SK-N-SH treated with all-trans-retinoic acid at 6 μM for 48 hours (cell line): Measurements from ENCODE around the gene GGTA1.

Source experiments
- ATAC-seq: fragments of 200-7000 bp; cut with Tn5 transposase; 3 replicates; pipeline ENCODE4 v1.9.1; 2020; ENCODE audit warnings: mild to moderate bottlenecking, moderate library complexity
- ARNTL ChIP-seq: fragments of 450-650 bp; formaldehyde crosslinking; IDR thresholded peaks from 2 replicates; pipeline ENCODE4 v1.5.0; 2020; ENCODE audit warnings: low read depth, mild to moderate bottlenecking, moderate library complexity, borderline replicate concordance
- BACH2 ChIP-seq: fragments of 250-450 bp; sonication (Bioruptor Pico); IDR thresholded peaks from 2 replicates; pipeline ENCODE4 v1.9.0; 2021; ENCODE audit warnings: mild to moderate bottlenecking, borderline replicate concordance
- CREB5 ChIP-seq: fragments of 250-450 bp; sonication (Bioruptor Pico); IDR thresholded peaks from 2 replicates; pipeline ENCODE4 v1.5.1; 2020; ENCODE audit warnings: low read depth, mild to moderate bottlenecking, moderate library complexity
- CSDC2 ChIP-seq: fragments of 250-450 bp; sonication (Bioruptor Pico); IDR thresholded peaks from 2 replicates; pipeline ENCODE4 v1.5.0; 2020; ENCODE audit warnings: mild to moderate bottlenecking, moderate library complexity
- CSRNP3 ChIP-seq: fragments of 250-450 bp; sonication (Bioruptor Pico); IDR thresholded peaks from 2 replicates; pipeline ENCODE4 v1.5.1; 2021; ENCODE audit warnings: mild to moderate bottlenecking, moderate library complexity
- ESRRG ChIP-seq: fragments of 250-450 bp; sonication (Bioruptor Pico); IDR thresholded peaks from 2 replicates; pipeline ENCODE4 v1.6.1; 2021; ENCODE audit warnings: mild to moderate bottlenecking
- GLIS3 ChIP-seq: fragments of 250-450 bp; sonication (Bioruptor Pico); IDR thresholded peaks from 2 replicates; pipeline ENCODE4 v1.5.0; 2020; ENCODE audit warnings: mild to moderate bottlenecking, moderate library complexity
- ISL1 ChIP-seq: fragments of 250-450 bp; sonication (Bioruptor Pico); IDR thresholded peaks from 2 replicates; pipeline ENCODE4 v2.1.2; 2022; ENCODE audit warnings: mild to moderate bottlenecking, moderate library complexity
- OSR1 ChIP-seq: fragments of 250-450 bp; sonication (Bioruptor Pico); IDR thresholded peaks from 2 replicates; pipeline ENCODE4 v1.8.0; 2022; ENCODE audit warnings: moderate library complexity, mild to moderate bottlenecking, inconsistent platforms
- PATZ1 ChIP-seq: fragments of 250-450 bp; sonication (Bioruptor Pico); IDR thresholded peaks from 2 replicates; pipeline ENCODE4 v1.8.0; 2020; ENCODE audit warnings: mild to moderate bottlenecking, moderate library complexity, borderline replicate concordance
- POU6F1 ChIP-seq: fragments of 250-450 bp; sonication (Bioruptor Pico); IDR thresholded peaks from 2 replicates; pipeline ENCODE4 v1.8.0; 2021; ENCODE audit warnings: low read depth, mild to moderate bottlenecking, moderate library complexity, borderline replicate concordance
- PPARA ChIP-seq: fragments of 250-450 bp; sonication (Bioruptor Pico); IDR thresholded peaks from 2 replicates; pipeline ENCODE4 v1.5.0; 2020; ENCODE audit warnings: mild to moderate bottlenecking, borderline replicate concordance
- RARB ChIP-seq: fragments of 250-450 bp; sonication (Bioruptor Pico); IDR thresholded peaks from 2 replicates; pipeline ENCODE4 v1.8.0; 2021; ENCODE audit warnings: mild to moderate bottlenecking, moderate library complexity
- SNAI2 ChIP-seq: fragments of 250-450 bp; sonication (Bioruptor Pico); IDR thresholded peaks from 2 replicates; pipeline ENCODE4 v1.5.0; 2020; ENCODE audit warnings: mild to moderate bottlenecking, moderate library complexity
- TCF4 ChIP-seq: fragments of 250-450 bp; sonication (Bioruptor Pico); IDR thresholded peaks from 2 replicates; pipeline ENCODE4 v1.8.0; 2021; ENCODE audit warnings: mild to moderate bottlenecking, moderate library complexity, borderline replicate concordance
- TSHZ2 ChIP-seq: fragments of 250-450 bp; sonication (Bioruptor Pico); IDR thresholded peaks from 2 replicates; pipeline ENCODE4 v1.5.0; 2020; ENCODE audit warnings: mild to moderate bottlenecking, moderate library complexity
- ZC3H10 ChIP-seq: fragments of 250-450 bp; sonication (Bioruptor Pico); IDR thresholded peaks from 2 replicates; pipeline ENCODE4 v1.5.1; 2021; ENCODE audit warnings: mild to moderate bottlenecking, moderate library complexity
- ZFP3 ChIP-seq: fragments of 250-450 bp; sonication (Bioruptor Pico); IDR thresholded peaks from 2 replicates; pipeline ENCODE4 v1.5.0; 2020; ENCODE audit warnings: mild to moderate bottlenecking, moderate library complexity
- ZFP30 ChIP-seq: fragments of 450-650 bp; formaldehyde crosslinking; IDR thresholded peaks from 2 replicates; pipeline ENCODE4 v1.5.0; 2022; ENCODE audit warnings: mild to moderate bottlenecking, moderate library complexity
- ZNF70 ChIP-seq: fragments of 450-650 bp; formaldehyde crosslinking; IDR thresholded peaks from 2 replicates; pipeline ENCODE4 v1.5.0; 2020; ENCODE audit warnings: mild to moderate bottlenecking, moderate library complexity
- ZNF8 ChIP-seq: fragments of 450-650 bp; formaldehyde crosslinking; IDR thresholded peaks from 2 replicates; pipeline ENCODE4 v1.5.0; 2020; ENCODE audit warnings: mild to moderate bottlenecking, moderate library complexity

GGTA1 gene

GRCh38 chr9:121499427-121500164 is at the start of gene GGTA1:
GGTA1 (minus strand) TSS chr9:121499844; CDS start chr9:121467922, 31,922 bp downstream.
- no peak for TF ChIP-seq OSR1 (CRISPR knock-in tag)
- no peak for TF ChIP-seq PPARA
- no peak for TF ChIP-seq TSHZ2 (CRISPR knock-in tag)
- TF ChIP-seq ISL1 (CRISPR knock-in tag) = no peak
- no peak for TF ChIP-seq BACH2 (CRISPR knock-in tag)
- no peak for TF ChIP-seq ESRRG (CRISPR knock-in tag)
- TF ChIP-seq CSRNP3 = no peak
- no peak for TF ChIP-seq POU6F1
- TF ChIP-seq TCF4 = no peak
- no peak for TF ChIP-seq SNAI2 (CRISPR knock-in tag)
- peak; percentile 77 for ATAC-seq

GRCh38 chr9:121548666-121549065 is 49.0 kb upstream of the GGTA1 start:
- TF ChIP-seq CREB5 (CRISPR knock-in tag) = no peak
- no peak for TF ChIP-seq GLIS3 (CRISPR knock-in tag)
- TF ChIP-seq ZC3H10 = no peak
- no peak for TF ChIP-seq ESRRG (CRISPR knock-in tag)
- TF ChIP-seq ZFP30 = no peak
- TF ChIP-seq POU6F1 = no peak
- no peak for TF ChIP-seq ARNTL (CRISPR knock-in tag)
- TF ChIP-seq TCF4 = no peak
- no peak for TF ChIP-seq PATZ1
- no peak for TF ChIP-seq ZNF8 (CRISPR knock-in tag)
- no peak for TF ChIP-seq RARB (CRISPR knock-in tag)
- TF ChIP-seq CSRNP3 = no peak
- TF ChIP-seq ZNF70 (CRISPR knock-in tag) = no peak
- no peak for TF ChIP-seq BACH2 (CRISPR knock-in tag)
- TF ChIP-seq CSDC2 = no peak
- no peak for TF ChIP-seq PPARA
- no peak for TF ChIP-seq ZFP3

More at GRCh38 chr9:121548666-121549065, 49.0 kb upstream of the GGTA1 start:
- no peak for ATAC-seq
